Measurements from ENCODE around the gene FAM221B.

The FAM221B gene

DNA sequence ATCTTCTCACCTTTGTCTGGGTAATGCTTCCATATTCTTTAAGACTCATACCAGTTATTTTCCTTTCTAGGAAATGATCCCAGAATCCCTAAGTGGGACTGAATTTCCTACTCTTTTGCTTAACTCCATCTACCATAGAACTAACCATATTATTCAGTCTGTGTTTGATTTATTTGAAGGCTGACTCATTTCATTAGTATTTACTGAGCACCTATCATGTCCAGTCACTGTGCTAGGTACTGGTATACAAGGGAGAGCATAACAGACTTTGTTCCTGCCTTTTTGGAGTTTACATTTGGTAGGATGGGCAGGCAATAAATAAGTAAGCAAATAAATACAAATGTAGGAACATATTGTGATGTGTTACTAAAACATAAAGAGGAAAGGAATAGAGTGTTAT, 32.8 kb downstream of the FAM221B start:
- Histone ChIP-seq H3K4me3 (ENCODE audit: low read length) (no peak overlapping the region), H3K9ac (ENCODE audit: low read length) (no peak overlapping the region), H3K27me3 (ENCODE audit: control insufficient read depth, insufficient read depth, low read length) (peaks cover 4% of the 10 kb centered on the region), H3K27ac (ENCODE audit: low read length) (no peak overlapping the region), H3K9me3 (ENCODE audit: control insufficient read depth, low read depth, low read length) (no peaks in the 10 kb centered on the region), H3K4me1 (ENCODE audit: control insufficient read depth, low read depth, low read length) (peaks cover 4% of the 10 kb centered on the region), H3K36me3 (ENCODE audit: control insufficient read depth, low read depth, low read length) (no peaks in the 10 kb centered on the region)

- Histone ChIP-seq H3K4me1 (ENCODE audit: control insufficient read depth, low read depth, low read length) (peaks cover 12% of the 10 kb centered on the region), H3K27ac (ENCODE audit: low read length) (no peak overlapping the region), H3K9ac (ENCODE audit: low read length) (no peak overlapping the region), H3K9me3 (ENCODE audit: control insufficient read depth, low read depth, low read length) (no peaks in the 10 kb centered on the region), H3K27me3 (ENCODE audit: control insufficient read depth, insufficient read depth, low read length) (peaks cover 7% of the 10 kb centered on the region), H3K36me3 (ENCODE audit: control insufficient read depth, low read depth, low read length) (no peaks in the 10 kb centered on the region), H3K4me3 (ENCODE audit: low read length) (no peak overlapping the region)
Observed at GRCh38 chr9:35793461-35793860, 35.1 kb downstream of the FAM221B start.

GRCh38 chr9:35792826-35793225, 35.7 kb downstream of the FAM221B start:
- Histone ChIP-seq H3K27ac (ENCODE audit: low read length) (no peak overlapping the region), H3K36me3 (ENCODE audit: control insufficient read depth, low read depth, low read length) (no peaks in the 10 kb centered on the region), H3K4me1 (ENCODE audit: control insufficient read depth, low read depth, low read length) (peaks cover 12% of the 10 kb centered on the region), H3K27me3 (ENCODE audit: control insufficient read depth, insufficient read depth, low read length) (peaks cover 7% of the 10 kb centered on the region), H3K4me3 (ENCODE audit: low read length) (no peak overlapping the region), H3K9ac (ENCODE audit: low read length) (no peak overlapping the region), H3K9me3 (ENCODE audit: control insufficient read depth, low read depth, low read length) (no peaks in the 10 kb centered on the region)

GRCh38 chr9:35792024-35792813, 36.3 kb downstream of the FAM221B start:
- H3K27me3 ChIP-seq (ENCODE audit: control insufficient read depth, insufficient read depth, low read length): peaks cover 7% of the 10 kb centered on the region
- H3K36me3 ChIP-seq (ENCODE audit: control insufficient read depth, low read depth, low read length): no peaks in the 10 kb centered on the region
- no peak overlapping the region for H3K9ac ChIP-seq (ENCODE audit: low read length)
- no peak overlapping the region for H3K27ac ChIP-seq (ENCODE audit: low read length)
- peak overlapping the region; percentile 61 for H3K4me3 ChIP-seq (ENCODE audit: low read length)
- H3K4me1 ChIP-seq (ENCODE audit: control insufficient read depth, low read depth, low read length): peaks cover 12% of the 10 kb centered on the region
- H3K9me3 ChIP-seq (ENCODE audit: control insufficient read depth, low read depth, low read length): no peaks in the 10 kb centered on the region

GRCh38 chr9:35791297-35791921, 37.1 kb downstream of the FAM221B start, which contains the start of gene NPR2:
NPR2 (plus strand) TSS chr9:35791591; CDS start chr9:35792409, 818 bp downstream.
- no peak within 1 kb of the TSS for H3K27ac ChIP-seq (ENCODE audit: low read length)
- H3K9me3 ChIP-seq (ENCODE audit: control insufficient read depth, low read depth, low read length): no peaks in the 10 kb centered on the region
- peak within 1 kb of the TSS; percentile 26 for H3K9ac ChIP-seq (ENCODE audit: low read length)
- no peaks in the 10 kb centered on the region for H3K36me3 ChIP-seq (ENCODE audit: control insufficient read depth, low read depth, low read length)
- H3K27me3 ChIP-seq (ENCODE audit: control insufficient read depth, insufficient read depth, low read length): peaks cover 7% of the 10 kb centered on the region
- peak within 1 kb of the TSS; percentile 61 for H3K4me3 ChIP-seq (ENCODE audit: low read length)
- peaks cover 12% of the 10 kb centered on the region for H3K4me1 ChIP-seq (ENCODE audit: control insufficient read depth, low read depth, low read length)

DNA sequence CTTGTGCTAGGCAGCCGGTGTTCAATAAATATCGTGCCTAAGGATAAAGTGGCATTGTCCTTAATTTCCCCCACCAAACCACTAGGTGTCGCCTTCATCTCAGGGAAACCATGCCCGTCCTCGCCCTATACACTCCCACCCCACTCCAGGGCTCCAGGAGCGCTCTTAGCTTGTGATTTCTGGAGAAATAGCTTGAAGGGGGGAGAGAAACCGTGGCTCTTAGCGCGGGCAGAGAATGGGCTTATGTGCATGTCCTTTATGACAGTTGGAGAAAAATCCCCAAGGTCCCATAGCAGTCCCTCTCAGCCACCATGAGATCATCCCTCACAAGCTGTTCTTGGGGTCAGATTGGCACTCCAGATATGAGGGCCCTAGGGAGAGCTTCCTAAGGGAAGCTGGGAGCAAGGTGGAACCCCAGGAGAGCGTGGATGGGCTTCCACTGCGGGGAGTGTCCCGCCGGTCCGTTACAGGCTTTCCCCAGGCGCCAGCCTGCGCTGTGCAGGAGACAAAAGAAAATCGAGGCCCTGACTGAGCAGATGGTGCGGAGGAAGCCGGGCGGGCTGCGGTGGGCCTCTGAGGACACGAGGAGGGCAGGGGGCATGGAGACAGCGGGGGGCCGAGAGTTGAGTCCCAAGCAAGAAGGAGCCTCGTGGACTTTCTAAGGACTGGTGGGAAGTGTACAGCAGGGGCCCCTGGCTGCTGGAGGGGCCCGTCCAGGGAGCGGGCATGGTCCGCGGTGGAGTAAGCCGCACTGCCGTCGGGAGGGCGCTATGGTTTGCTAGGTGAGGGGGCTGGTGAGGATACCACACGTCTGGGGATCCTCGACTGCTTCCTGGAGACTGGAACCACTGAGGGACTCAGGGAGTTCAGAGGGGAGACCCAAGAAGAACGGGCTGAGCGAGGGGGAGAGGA, 37.9 kb downstream of the FAM221B start:
- H3K4me1 ChIP-seq (ENCODE audit: control insufficient read depth, low read depth, low read length): peaks cover 12% of the 10 kb centered on the region
- H3K4me3 ChIP-seq (ENCODE audit: low read length): peak overlapping the region; percentile 48
- H3K27ac ChIP-seq (ENCODE audit: low read length): no peak overlapping the region
- H3K9ac ChIP-seq (ENCODE audit: low read length): peak overlapping the region; percentile 26
- H3K27me3 ChIP-seq (ENCODE audit: control insufficient read depth, insufficient read depth, low read length): peaks cover 7% of the 10 kb centered on the region
- H3K36me3 ChIP-seq (ENCODE audit: control insufficient read depth, low read depth, low read length): no peaks in the 10 kb centered on the region
- no peaks in the 10 kb centered on the region for H3K9me3 ChIP-seq (ENCODE audit: control insufficient read depth, low read depth, low read length)

- Histone ChIP-seq H3K4me1 (ENCODE audit: control insufficient read depth, low read depth, low read length) (peaks cover 12% of the 10 kb centered on the region), H3K9ac (ENCODE audit: low read length) (no peak overlapping the region)
Observed at GRCh38 chr9:35790025-35790384, 38.5 kb downstream of the FAM221B start.

GRCh38 chr9:35789541-35789940, 39.0 kb downstream of the FAM221B start:
- Histone ChIP-seq H3K9ac (ENCODE audit: low read length) (no peak overlapping the region), H3K27me3 (ENCODE audit: control insufficient read depth, insufficient read depth, low read length) (peaks cover 7% of the 10 kb centered on the region), H3K27ac (ENCODE audit: low read length) (no peak overlapping the region), H3K36me3 (ENCODE audit: control insufficient read depth, low read depth, low read length) (no peaks in the 10 kb centered on the region), H3K9me3 (ENCODE audit: control insufficient read depth, low read depth, low read length) (no peaks in the 10 kb centered on the region), H3K4me3 (ENCODE audit: low read length) (no peak overlapping the region), H3K4me1 (ENCODE audit: control insufficient read depth, low read depth, low read length) (peaks cover 12% of the 10 kb centered on the region)

More at GRCh38 chr9:35790025-35790384, 38.5 kb downstream of the FAM221B start:
- no peak overlapping the region for H3K4me3 ChIP-seq (ENCODE audit: low read length)
- no peak overlapping the region for H3K27ac ChIP-seq (ENCODE audit: low read length)
- H3K36me3 ChIP-seq (ENCODE audit: control insufficient read depth, low read depth, low read length): no peaks in the 10 kb centered on the region
- H3K9me3 ChIP-seq (ENCODE audit: control insufficient read depth, low read depth, low read length): no peaks in the 10 kb centered on the region
- peaks cover 7% of the 10 kb centered on the region for H3K27me3 ChIP-seq (ENCODE audit: control insufficient read depth, insufficient read depth, low read length)

GRCh38 chr9:35783418-35783817, 45.1 kb downstream of the FAM221B start:
- H3K27me3 ChIP-seq (ENCODE audit: control insufficient read depth, insufficient read depth, low read length): no peaks in the 10 kb centered on the region

GRCh38 chr9:35781066-35781465, 47.5 kb downstream of the FAM221B start:
- H3K4me3 ChIP-seq (ENCODE audit: low read length): no peak overlapping the region
- H3K27ac ChIP-seq (ENCODE audit: low read length): no peak overlapping the region
- no peak overlapping the region for H3K9ac ChIP-seq (ENCODE audit: low read length)
- no peaks in the 10 kb centered on the region for H3K9me3 ChIP-seq (ENCODE audit: control insufficient read depth, low read depth, low read length)
- H3K4me1 ChIP-seq (ENCODE audit: control insufficient read depth, low read depth, low read length): peaks cover under 1% of the 10 kb centered on the region
- no peaks in the 10 kb centered on the region for H3K36me3 ChIP-seq (ENCODE audit: control insufficient read depth, low read depth, low read length)
- H3K27me3 ChIP-seq (ENCODE audit: control insufficient read depth, insufficient read depth, low read length): no peaks in the 10 kb centered on the region

More at GRCh38 chr9:35783418-35783817, 45.1 kb downstream of the FAM221B start:
- Histone ChIP-seq H3K36me3 (ENCODE audit: control insufficient read depth, low read depth, low read length) (no peaks in the 10 kb centered on the region), H3K9me3 (ENCODE audit: control insufficient read depth, low read depth, low read length) (no peaks in the 10 kb centered on the region), H3K4me3 (ENCODE audit: low read length) (no peak overlapping the region), H3K9ac (ENCODE audit: low read length) (no peak overlapping the region), H3K27ac (ENCODE audit: low read length) (no peak overlapping the region), H3K4me1 (ENCODE audit: control insufficient read depth, low read depth, low read length) (no peaks in the 10 kb centered on the region)

DNA sequence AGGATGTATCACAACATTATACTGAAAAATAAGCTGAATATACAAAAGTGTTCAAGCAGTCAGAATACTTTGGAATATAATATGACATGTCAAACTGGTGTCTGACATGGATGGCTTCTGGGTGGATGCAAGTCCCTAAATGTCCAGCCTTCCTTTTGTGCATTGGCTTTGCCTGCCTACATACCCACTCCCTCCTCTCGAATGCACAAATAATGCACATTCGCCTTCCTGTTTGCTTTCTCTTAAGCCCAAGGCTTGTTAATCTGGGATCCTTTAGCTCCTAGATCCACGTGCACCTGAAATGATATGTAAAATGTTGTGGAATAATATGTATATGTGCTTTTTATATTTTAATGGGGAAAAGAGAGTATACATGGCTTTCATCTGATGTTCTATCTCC, 50.0 kb downstream of the FAM221B start:
- H3K27ac ChIP-seq (ENCODE audit: low read length): no peak overlapping the region
- H3K27me3 ChIP-seq (ENCODE audit: control insufficient read depth, insufficient read depth, low read length): no peaks in the 10 kb centered on the region
- H3K36me3 ChIP-seq (ENCODE audit: control insufficient read depth, low read depth, low read length): no peaks in the 10 kb centered on the region
- H3K4me3 ChIP-seq (ENCODE audit: low read length): no peak overlapping the region
- no peak overlapping the region for H3K9ac ChIP-seq (ENCODE audit: low read length)
- peaks cover 11% of the 10 kb centered on the region for H3K4me1 ChIP-seq (ENCODE audit: control insufficient read depth, low read depth, low read length)
- H3K9me3 ChIP-seq (ENCODE audit: control insufficient read depth, low read depth, low read length): no peaks in the 10 kb centered on the region
